ENCODE data around the gene EPHB2. TPM values are rescaled to one million over a fixed set of nuclear protein-coding genes. Genes with fewer than 3 reads are reported as not detected.

The EPHB2 gene
- total RNA-seq, 3 donors from 2014 or later = 22.7 to 76.7 (median 70.8) TPM

DNA sequence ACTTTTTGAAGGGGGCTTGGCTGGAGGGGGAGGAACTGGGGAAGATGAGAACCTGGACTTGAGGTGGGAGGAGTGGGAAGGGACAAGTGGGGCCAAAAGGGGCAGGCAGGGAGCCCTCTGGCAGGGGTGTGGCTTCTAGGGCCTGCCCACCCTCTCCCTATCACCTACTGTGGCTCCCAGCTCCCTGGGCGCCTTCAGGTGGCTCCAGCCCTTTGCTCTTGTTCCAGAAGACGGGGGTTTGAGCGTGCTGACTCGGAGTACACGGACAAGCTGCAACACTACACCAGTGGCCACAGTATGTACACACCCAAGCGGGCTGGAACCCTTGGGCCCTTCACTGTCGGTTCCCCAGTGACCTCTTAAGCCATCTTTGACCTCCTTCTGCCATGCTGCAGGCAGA lies 185.5 kb downstream of the EPHB2 start:
- H3K4me3 ChIP-seq = no peak overlapping the region
- H3K9me3 ChIP-seq = no peaks in the 10 kb centered on the region
- DNase-seq = no peak
- H3K36me3 ChIP-seq (ENCODE audit: low read depth) = no peaks in the 10 kb centered on the region
- H3K4me1 ChIP-seq (ENCODE audit: low read depth) = no peaks in the 10 kb centered on the region
- intact Hi-C loops (cut with DNase I, micrococcal nuclease) = no loop called here
- TF ChIP-seq, protein P1, sequence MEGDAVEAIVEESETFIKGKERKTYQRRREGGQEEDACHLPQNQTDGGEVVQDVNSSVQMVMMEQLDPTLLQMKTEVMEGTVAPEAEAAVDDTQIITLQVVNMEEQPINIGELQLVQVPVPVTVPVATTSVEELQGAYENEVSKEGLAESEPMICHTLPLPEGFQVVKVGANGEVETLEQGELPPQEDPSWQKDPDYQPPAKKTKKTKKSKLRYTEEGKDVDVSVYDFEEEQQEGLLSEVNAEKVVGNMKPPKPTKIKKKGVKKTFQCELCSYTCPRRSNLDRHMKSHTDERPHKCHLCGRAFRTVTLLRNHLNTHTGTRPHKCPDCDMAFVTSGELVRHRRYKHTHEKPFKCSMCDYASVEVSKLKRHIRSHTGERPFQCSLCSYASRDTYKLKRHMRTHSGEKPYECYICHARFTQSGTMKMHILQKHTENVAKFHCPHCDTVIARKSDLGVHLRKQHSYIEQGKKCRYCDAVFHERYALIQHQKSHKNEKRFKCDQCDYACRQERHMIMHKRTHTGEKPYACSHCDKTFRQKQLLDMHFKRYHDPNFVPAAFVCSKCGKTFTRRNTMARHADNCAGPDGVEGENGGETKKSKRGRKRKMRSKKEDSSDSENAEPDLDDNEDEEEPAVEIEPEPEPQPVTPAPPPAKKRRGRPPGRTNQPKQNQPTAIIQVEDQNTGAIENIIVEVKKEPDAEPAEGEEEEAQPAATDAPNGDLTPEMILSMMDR (IDR thresholded peaks at IDR 0.05) = no peak
- no peak for ATAC-seq

DNA sequence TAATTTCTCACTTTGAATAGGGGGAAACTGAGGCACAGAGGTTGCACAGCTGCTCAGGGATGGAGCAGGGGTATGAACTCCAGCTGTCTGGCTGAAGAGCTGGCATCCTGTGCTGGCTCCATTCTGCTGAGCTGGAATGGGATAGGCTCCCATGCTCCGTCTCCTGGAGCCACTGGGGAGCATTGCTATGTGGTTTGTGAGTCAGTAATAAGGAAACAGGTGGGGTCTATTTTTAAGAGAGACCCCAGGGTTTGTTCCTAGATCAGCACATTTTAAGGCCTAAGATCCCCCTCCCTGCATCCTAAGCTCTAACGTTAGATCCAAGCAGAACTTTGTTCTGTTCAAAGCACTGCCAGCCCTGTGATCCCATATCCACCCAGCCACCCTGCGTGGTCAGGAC lies 189.8 kb downstream of the EPHB2 start:
- H3K4me3 ChIP-seq = no peak overlapping the region
- H3K4me1 ChIP-seq (ENCODE audit: low read depth) = no peaks in the 10 kb centered on the region
- no peak for ATAC-seq
- TF ChIP-seq, protein P1 (IDR thresholded peaks at IDR 0.05) = no peak
- no peaks in the 10 kb centered on the region for H3K36me3 ChIP-seq (ENCODE audit: low read depth)
- no peaks in the 10 kb centered on the region for H3K9me3 ChIP-seq
- DNase-seq = no peak
- intact Hi-C loops (cut with DNase I, micrococcal nuclease) = no loop called here

DNA sequence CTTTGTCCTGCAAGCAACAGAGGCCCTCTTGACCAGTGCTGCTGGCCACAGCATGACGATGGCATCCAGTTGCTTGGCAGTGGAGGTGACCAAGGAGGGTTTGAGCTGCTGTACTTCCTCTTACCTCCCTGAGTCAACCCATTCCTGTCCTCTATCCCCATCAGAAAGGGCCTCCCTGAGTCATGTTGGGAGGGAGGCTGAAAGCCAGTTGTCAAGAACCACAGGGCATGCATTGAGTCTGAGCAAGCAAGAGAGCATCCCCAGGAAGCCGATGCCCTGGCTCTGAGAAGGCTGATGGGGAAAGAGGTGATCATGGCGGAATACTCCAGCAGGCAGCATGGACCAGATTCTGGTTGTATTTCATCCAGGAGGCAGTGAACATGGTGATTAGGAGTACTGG lies 192.5 kb downstream of the EPHB2 start:
- no peaks in the 10 kb centered on the region for H3K36me3 ChIP-seq (ENCODE audit: low read depth)
- DNase-seq = no peak
- H3K9me3 ChIP-seq = no peaks in the 10 kb centered on the region
- no peak overlapping the region for H3K4me3 ChIP-seq
- H3K4me1 ChIP-seq (ENCODE audit: low read depth) = no peaks in the 10 kb centered on the region
- TF ChIP-seq, protein P1 (IDR thresholded peaks at IDR 0.05) = no peak
- ATAC-seq = no peak
- intact Hi-C loops (cut with DNase I, micrococcal nuclease) = no loop called here

DNA sequence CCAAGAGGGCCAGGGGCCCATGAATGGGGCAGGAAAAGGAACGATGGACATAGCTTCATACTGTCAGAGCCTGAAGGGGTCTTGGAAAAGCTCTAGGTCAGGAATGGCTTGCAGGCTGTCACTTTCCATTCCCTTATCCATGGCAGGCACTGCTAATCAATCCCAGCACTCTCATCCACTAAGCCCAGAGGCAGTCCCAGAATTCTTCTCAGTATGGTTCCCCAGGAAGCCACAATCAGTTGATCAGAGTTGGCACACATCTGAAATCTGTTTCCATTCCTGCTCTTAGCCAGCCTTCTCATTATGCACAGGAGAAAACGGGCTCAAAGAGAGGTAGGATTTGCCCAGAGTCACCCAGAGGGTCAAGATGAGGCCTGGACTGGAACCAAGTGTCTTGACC lies 196.3 kb downstream of the EPHB2 start:
- Histone ChIP-seq H3K4me3 (no peak overlapping the region), H3K9me3 (no peaks in the 10 kb centered on the region), H3K4me1 (ENCODE audit: low read depth) (no peaks in the 10 kb centered on the region), H3K36me3 (ENCODE audit: low read depth) (no peaks in the 10 kb centered on the region)
- DNase-seq (no peak), ATAC-seq (no peak)
- intact Hi-C loops (cut with DNase I, micrococcal nuclease) = no loop called here
- TF ChIP-seq, protein P1 (IDR thresholded peaks at IDR 0.05) = no peak

DNA sequence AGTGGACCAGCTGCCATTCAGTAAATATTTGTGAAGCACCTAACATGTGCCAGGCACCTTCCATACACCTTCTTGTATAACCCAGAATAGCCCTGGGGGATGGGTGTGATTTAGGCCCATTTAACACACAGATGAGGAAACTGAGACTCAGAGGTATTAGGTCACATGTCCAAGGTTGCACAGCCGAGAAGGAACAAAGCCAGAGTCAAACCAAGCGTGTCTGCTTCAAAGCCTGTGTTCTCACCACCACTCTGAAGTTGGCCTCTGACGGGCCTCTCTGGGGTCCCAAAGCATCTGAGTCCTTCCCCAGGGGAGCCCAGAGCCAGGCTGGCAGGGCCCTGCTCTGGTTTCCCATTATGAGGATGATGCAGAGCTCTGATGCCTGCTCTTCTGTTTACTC lies 196.9 kb downstream of the EPHB2 start:
- TF ChIP-seq, protein P1 (IDR thresholded peaks at IDR 0.05) = no peak
- no peaks in the 10 kb centered on the region for H3K9me3 ChIP-seq
- no peak for DNase-seq
- intact Hi-C loops (cut with DNase I, micrococcal nuclease) = no loop called here
- H3K4me1 ChIP-seq (ENCODE audit: low read depth) = no peaks in the 10 kb centered on the region
- no peak for ATAC-seq
- no peaks in the 10 kb centered on the region for H3K36me3 ChIP-seq (ENCODE audit: low read depth)
- H3K4me3 ChIP-seq = no peak overlapping the region

DNA sequence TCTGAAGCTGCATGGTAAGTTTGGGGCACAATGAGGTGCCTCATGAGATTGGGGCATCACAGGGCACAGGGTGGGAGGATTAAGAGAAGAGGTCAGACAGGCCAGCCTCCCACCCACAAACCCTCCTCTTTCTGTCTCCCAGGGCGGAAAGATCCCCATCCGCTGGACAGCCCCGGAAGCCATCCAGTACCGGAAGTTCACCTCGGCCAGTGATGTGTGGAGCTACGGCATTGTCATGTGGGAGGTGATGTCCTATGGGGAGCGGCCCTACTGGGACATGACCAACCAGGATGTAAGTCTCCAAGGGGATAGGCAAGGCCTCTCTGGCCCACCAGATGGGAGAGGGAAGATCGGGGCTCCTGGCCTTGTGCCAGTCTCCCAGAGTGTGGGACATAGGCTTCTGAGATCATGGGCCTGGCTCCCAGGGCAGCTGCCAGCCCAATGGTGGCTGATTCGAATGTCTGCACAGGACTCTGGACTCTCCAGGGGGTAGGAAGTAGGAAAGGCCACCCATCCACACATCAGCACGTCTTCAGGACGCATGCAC lies 198.3 kb downstream of the EPHB2 start:
- intact Hi-C loops (cut with DNase I, micrococcal nuclease) = no loop called here
- no peaks in the 10 kb centered on the region for H3K4me1 ChIP-seq (ENCODE audit: low read depth)
- ATAC-seq (no peak), DNase-seq (no peak)
- TF ChIP-seq, protein P1 (IDR thresholded peaks at IDR 0.05) = no peak
- H3K4me3 ChIP-seq = no peak overlapping the region
- no peaks in the 10 kb centered on the region for H3K9me3 ChIP-seq
- H3K36me3 ChIP-seq (ENCODE audit: low read depth) = no peaks in the 10 kb centered on the region
